HG03558 (cell line): ENCODE results near the gene CNDP2.

Experiments used
- ATAC-seq: cut with Tn5 transposase; IDR thresholded peaks from one replicate; pipeline ENCODE4 v1.9.1; 2021; ENCODE audit warnings: moderate number of reproducible peaks; ENCODE audit not compliant: unreplicated experiment; ENCODE audit errors: extremely low read depth

The CNDP2 gene

DNA sequence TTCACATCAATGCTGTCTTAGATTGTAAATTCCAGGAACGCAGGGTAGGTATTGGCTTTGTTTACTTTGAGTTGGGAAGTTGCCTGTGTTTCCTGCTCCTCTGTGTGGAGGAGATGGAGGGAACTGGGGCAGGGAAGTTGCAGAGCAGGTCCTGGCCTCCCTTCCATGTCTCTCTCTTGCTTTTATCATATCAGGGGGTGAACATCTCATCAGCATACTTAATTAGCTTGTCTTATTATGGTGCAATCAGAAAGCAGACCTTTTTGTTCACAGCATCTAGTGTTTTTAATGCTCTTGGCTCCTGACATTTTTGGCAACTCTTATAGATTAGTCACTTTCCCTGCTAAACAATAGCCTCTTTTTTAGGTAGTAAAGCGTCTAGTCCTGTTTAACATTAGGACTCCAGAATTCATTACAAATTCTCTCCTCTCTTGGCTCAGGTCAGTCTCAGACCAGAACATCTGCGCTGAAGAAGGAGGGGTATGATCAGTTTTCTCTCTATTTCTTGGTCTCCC lies 27.6 kb upstream of the CNDP2 start:
- ATAC-seq = no peak

DNA sequence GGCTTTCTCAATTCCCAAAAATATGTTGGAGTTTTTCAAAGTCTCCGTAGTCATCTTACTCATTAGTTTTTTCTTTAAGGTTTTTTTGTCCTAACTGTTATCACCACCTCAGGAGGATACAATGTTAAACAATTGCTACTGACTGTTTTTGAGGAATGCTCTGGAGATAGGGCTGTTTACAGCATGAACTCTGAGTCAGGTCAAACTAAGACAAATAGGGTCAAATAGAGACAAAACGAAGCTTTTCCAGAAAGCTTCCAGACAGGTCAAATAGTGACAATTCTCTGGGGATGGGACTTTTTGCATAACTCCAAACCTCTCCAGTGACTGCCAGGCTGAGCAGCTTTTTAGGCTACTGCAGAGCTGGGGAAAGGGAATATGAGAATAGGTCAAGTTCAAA lies 23.9 kb upstream of the CNDP2 start:
- ATAC-seq = no peak

GRCh38 chr18:74473976-74474640 lies 22.1 kb upstream of the CNDP2 start:
- no peak for ATAC-seq

- ATAC-seq = no peak
These were observed 20.0 kb upstream of the CNDP2 start for GRCh38 chr18:74476140-74476539.

DNA sequence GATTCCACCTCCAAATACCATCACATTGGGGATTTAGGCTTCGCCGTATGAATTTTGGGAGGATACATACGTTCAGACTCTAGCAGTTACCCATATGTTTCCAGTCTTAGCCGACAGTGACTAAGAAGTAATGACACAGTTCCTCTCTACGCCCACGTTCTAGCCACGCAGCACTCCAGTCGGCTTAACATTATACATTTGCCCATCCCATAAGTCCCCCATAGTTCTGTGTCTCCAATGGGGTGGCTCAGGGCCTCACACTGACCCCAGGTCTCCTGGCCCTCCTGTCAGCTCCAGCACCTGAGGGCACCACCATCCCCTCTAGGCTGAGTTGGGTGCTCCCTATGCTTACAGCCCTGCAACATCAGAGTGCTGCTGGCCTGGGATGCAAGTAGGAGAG lies 18.4 kb upstream of the CNDP2 start:
- no peak for ATAC-seq

GRCh38 chr18:74478316-74478715 lies 17.8 kb upstream of the CNDP2 start:
- ATAC-seq = no peak

DNA sequence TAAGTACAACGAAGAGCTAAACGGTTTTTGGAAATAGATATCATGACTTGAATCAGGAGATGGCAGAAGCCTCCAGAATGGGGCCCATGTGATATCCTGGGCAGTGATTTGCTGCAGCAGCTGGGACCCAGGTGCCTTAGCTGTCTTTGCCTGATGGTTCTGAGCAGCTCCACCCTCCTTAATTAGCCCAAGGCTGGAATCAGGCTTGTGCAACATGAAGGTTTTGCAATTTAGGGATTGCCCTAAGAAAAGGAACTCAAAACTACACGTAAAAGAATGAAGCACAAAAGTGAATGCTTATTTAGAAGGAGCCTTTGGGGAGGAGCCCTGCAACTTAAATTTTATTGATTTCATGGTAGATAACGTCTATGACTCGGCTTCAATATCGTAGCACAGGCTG lies 17.3 kb upstream of the CNDP2 start:
- no peak for ATAC-seq

- no peak for ATAC-seq
These were observed 16.5 kb upstream of the CNDP2 start for GRCh38 chr18:74479486-74480148.

DNA sequence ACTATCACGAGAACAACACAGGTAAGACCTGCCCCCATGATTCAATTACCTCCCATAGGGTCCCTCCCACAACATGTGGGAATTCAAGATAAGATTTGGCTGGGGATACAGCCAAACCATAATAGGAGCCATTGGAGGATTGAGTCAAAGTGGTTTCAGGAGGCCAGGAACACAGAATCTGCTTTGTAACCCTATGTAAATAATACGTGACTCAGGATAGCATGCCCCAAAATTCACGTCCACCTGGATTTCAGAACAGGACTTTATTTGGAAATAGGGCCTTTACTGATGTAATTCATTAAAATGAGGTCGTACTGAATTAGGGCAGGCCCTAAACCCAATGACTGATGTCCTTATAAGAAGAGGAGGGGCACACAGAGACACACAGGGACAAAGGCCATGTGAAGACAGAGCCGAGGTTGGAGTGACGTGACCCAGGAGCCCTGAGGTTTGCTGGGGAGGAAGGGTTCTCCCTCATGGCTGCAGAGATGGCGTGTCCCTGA lies 16.0 kb upstream of the CNDP2 start:
- no peak for ATAC-seq

GRCh38 chr18:74482697-74483096 lies 13.5 kb upstream of the CNDP2 start:
- ATAC-seq = no peak

DNA sequence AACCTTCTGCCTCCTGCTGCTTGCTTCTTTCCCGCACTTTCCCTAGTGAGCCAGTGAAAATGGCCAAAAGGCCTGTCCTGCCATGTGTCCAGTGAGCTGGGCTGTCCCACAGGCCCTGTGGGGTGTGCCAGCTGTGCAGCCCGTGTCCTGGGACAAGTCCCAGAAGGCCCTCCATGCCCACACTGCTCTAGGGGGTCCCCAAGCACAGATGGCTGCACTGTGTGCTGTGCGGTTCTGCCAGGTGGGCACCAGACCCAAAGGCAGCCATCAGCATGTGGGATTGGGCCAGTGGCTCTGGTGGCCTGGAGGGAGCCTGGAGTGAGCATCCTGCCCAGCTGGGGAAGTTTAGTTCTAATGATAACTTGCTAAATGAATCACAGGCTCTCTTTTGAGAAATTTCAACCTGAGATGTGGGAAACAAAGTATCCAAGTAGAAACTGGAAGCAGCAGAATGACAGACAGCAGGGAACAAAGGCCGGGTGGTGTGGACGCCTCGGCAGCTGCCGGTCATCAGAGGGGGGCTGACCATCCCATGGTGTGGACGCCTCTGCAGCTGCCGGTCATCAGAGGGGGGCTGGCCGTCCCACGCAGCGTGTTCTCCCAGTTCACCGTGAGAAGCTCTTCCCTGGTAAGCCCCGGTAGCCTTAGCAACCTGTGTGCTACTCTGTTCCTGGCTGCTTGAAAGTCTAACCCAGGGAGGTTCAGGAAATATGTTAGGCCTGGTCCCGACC lies 9.9 kb upstream of the CNDP2 start:
- ATAC-seq = no peak

- no peak for ATAC-seq
These were observed 7.8 kb upstream of the CNDP2 start for GRCh38 chr18:74488354-74488753.

DNA sequence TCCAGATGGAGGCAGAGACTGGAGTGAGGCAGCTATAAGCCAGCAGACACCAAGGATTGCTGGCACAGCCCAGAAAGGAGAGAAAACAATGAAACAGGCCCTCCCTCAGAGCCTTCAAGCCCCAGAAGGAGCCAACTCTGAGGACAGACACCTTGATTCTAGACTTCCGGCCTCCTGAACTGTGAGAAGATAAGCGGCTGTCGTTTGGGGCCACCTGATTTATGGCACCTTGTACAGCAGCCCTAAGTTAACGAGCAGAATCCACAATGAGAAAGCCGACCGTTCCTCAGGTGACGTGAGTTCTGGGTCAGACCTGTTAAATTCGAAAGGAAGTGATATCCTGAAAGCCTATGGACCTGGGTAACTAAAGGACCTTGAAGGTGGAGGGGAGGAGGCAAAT lies 7.3 kb upstream of the CNDP2 start:
- no peak for ATAC-seq

GRCh38 chr18:74489676-74490075 lies 6.5 kb upstream of the CNDP2 start:
- no peak for ATAC-seq

GRCh38 chr18:74492259-74492658 lies 3.9 kb upstream of the CNDP2 start:
- no peak for ATAC-seq

GRCh38 chr18:74493689-74494088 lies 2.5 kb upstream of the CNDP2 start:
- peak; percentile 19 for ATAC-seq

DNA sequence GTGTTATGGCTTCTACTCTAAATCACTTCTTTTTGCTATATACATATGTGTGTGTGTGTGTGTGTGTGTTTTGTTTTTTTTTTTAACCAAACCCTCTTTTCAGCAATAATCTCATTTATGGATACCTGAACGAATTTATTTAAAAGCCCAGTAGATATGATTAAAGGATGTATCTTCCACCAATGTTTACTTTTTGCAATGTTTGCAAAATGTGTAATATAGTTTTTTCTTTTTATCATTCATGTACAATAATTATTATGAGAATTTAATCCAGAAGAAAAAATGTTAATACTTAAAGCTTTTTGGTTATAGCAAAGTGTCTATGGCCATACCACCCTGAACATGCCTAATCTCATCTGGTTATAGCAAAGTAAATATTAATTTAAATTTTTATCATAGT lies 1.6 kb upstream of the CNDP2 start:
- no peak for ATAC-seq

GRCh38 chr18:74496508-74497323 lies 553 bp downstream of the CNDP2 start:
- ATAC-seq = peak; percentile 2

DNA sequence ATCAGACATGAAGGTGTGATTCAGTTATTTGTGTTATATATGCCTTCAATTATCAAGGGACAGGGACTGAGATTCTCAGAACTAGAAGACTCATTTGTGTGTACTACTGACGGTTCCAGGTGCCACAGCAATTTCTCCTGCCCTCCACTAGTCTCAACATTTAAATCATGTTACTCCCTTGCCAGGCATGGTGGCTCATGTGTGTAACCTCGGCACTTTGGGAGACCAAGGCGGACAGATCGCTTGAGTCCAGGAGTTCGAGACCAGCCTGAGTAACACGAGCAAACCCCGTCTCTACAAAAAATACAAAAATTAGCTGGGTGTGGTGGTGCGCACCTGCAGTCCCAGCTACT lies 1.1 kb downstream of the CNDP2 start:
- no peak for ATAC-seq

DNA sequence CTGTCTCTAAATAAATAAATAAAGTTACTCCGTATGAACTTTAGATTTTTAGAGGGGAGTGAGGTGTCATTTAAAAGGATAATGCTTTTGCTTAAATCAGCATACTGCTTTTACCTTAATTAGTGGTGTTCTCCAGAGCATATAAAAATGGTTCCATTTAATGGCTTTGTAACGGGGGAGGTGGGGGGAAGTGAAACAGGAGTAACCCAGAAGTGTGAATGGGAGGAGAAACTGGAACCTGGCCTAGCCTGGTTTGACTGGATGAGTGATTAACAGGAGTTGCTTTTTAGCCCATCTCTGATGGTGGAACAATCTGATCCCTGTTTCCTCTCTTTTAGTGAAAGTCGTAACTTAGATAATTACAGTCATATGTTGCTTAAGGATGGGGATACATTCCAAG lies 1.6 kb downstream of the CNDP2 start:
- no peak for ATAC-seq
